Lower lobe of right lung (tissue), 2 donors: ENCODE results near the gene BRF1. TPM values are rescaled to one million over a fixed set of nuclear protein-coding genes. Genes with fewer than 3 reads are reported as not detected.
"Not testable (repeated sequence)": the region's sequence is repeated elsewhere in the genome, so short reads cannot be mapped to it uniquely, and the experiment has no call there.

Source experiments
- ATAC-seq, 2 donors: fragments of 200-7000 bp; cut with Tn5 transposase; one replicate each; pipeline ENCODE4 v1.9.1; 2020 to 2022; ENCODE audit warnings: mild to moderate bottlenecking in 2 of 2, moderate library complexity in 2 of 2
- DNase-seq: peaks from one replicate; pipeline ENCODE4 v3.0.0-alpha.2; 2020
- H3K27ac ChIP-seq: fragments of 200-600 bp; one replicate; pipeline ENCODE4 v1.8.0; 2022
- H3K27me3 ChIP-seq: fragments of 200-600 bp; one replicate; pipeline ENCODE4 v1.8.0; 2022; ENCODE audit warnings: low read depth
- H3K36me3 ChIP-seq: fragments of 200-600 bp; one replicate; pipeline ENCODE4 v1.8.0; 2022; ENCODE audit warnings: mild to moderate bottlenecking
- H3K4me1 ChIP-seq: fragments of 200-600 bp; one replicate; pipeline ENCODE4 v1.8.0; 2022
- H3K4me3 ChIP-seq: fragments of 200-600 bp; one replicate; pipeline ENCODE4 v1.8.0; 2022; ENCODE audit warnings: mild to moderate bottlenecking
- H3K9me3 ChIP-seq: fragments of 200-600 bp; one replicate; pipeline ENCODE4 v1.8.0; 2022
- CTCF ChIP-seq: fragments of 200-600 bp; IDR thresholded peaks from one replicate; pipeline ENCODE4 v1.8.0; 2022; ENCODE audit warnings: antibody characterized with exemption, mild to moderate bottlenecking
- intact Hi-C: fragments of 100-400 bp; cut with DNase I; formaldehyde crosslinking; loops from one replicate; pipeline ENCODE4 v1.11.0; 2022
- total RNA-seq: library from RNA; stranded (reverse); fragmentation: NEBNext Ultra II Directional; extraction: Animal tissue kit (Norgen Biotek cat#: 25700); gene quantifications from one replicate; pipeline ENCODE4 v1.2.1, GENCODE V29; 2021
- donor health status: DM: no; HTN: yes; CAD: no; lungs with severe emphysema.

BRF1 gene
- total RNA-seq, 1 donor from 2014 or later = 35.7 TPM

- TF ChIP-seq CTCF = no peak
- Histone ChIP-seq H3K27me3 (no peaks in the 10 kb centered on the region), H3K27ac (no peak overlapping the region), H3K4me1 (peaks cover 36% of the 10 kb centered on the region), H3K36me3 (no peaks in the 10 kb centered on the region), H3K9me3 (no peaks in the 10 kb centered on the region), H3K4me3 (no peak overlapping the region)
- DNase-seq (peak; percentile 31), ATAC-seq (no peak)
- intact Hi-C loops = no loop called here
These were observed 36.6 kb upstream of the BRF1 start for GRCh38 chr14:105337433-105337832.

- no peak for TF ChIP-seq CTCF
- ATAC-seq (no peak), DNase-seq (peak; percentile 25)
- no peak overlapping the region for H3K27ac ChIP-seq
- no peaks in the 10 kb centered on the region for H3K9me3 ChIP-seq
- peaks cover 44% of the 10 kb centered on the region for H3K4me1 ChIP-seq
- H3K27me3 ChIP-seq = no peaks in the 10 kb centered on the region
- intact Hi-C loops = no loop called here
- no peak overlapping the region for H3K4me3 ChIP-seq
- no peaks in the 10 kb centered on the region for H3K36me3 ChIP-seq
These were observed 35.9 kb upstream of the BRF1 start for GRCh38 chr14:105336477-105337287.

- H3K36me3 ChIP-seq = no peaks in the 10 kb centered on the region
- peak; percentile 32 for DNase-seq
- intact Hi-C loops = no loop called here
- H3K27me3 ChIP-seq = no peaks in the 10 kb centered on the region
- no peak overlapping the region for H3K27ac ChIP-seq
- peaks cover 49% of the 10 kb centered on the region for H3K4me1 ChIP-seq
- H3K9me3 ChIP-seq = no peaks in the 10 kb centered on the region
- no peak overlapping the region for H3K4me3 ChIP-seq
- no peak for TF ChIP-seq CTCF
- ATAC-seq = no peak
These were observed 35.1 kb upstream of the BRF1 start for GRCh38 chr14:105335735-105336476.

- intact Hi-C loops, H3K27ac ChIP-seq, ATAC-seq, H3K27me3 ChIP-seq, H3K36me3 ChIP-seq, H3K4me3 ChIP-seq, H3K9me3 ChIP-seq: not testable (repeated sequence)
- peaks cover 51% of the 10 kb centered on the region for H3K4me1 ChIP-seq
- peak; percentile 34 for DNase-seq
These were observed 34.4 kb upstream of the BRF1 start for GRCh38 chr14:105335231-105335542.

- intact Hi-C loops = no loop called here
- Histone ChIP-seq H3K27me3 (no peaks in the 10 kb centered on the region), H3K4me3 (no peak overlapping the region), H3K9me3 (no peaks in the 10 kb centered on the region), H3K27ac (no peak overlapping the region), H3K36me3 (no peaks in the 10 kb centered on the region), H3K4me1 (peaks cover 54% of the 10 kb centered on the region)
- no peak for DNase-seq
- no peak for TF ChIP-seq CTCF
- no peak for ATAC-seq
These were observed 33.8 kb upstream of the BRF1 start for GRCh38 chr14:105334383-105335230.
